IPS-18c (cell line): ENCODE results near the gene RRN3.
"Not testable (repeated sequence)": the region's sequence is repeated elsewhere in the genome, so short reads cannot be mapped to it uniquely, and the experiment has no call there.

Experiments used
- H3K4me3 ChIP-seq: 2 replicates; pipeline ENCODE4 v1.7.0; 2013; ENCODE audit warnings: low read depth, mild to moderate bottlenecking, low read length, moderate library complexity; ENCODE audit not compliant: insufficient read depth
- H3K9me3 ChIP-seq: one replicate; pipeline ENCODE4 v1.6.1; 2013; ENCODE audit warnings: mild to moderate bottlenecking, low read length, moderate library complexity; ENCODE audit not compliant: control insufficient read depth, insufficient read depth

Gene RRN3

DNA sequence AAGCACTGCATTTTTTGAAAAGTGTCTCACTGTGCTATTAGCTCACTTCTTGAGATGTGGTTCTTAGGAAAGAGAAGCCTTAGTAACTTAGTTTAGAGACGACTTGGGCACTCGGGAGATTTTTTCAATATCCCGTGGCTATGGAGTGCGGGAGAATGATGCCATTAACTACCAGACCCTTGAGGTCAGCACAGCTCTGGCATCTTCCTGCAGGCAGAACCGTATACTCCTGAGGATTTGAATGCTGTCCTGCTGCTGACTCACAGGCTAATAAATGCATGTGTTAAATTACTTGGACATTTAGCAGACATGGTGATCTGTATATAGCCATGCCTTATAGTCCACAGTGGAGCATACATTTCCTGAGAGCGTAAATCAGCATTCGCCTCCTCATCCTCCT is 72.6 kb downstream of the RRN3 start:
- not testable (repeated sequence) for H3K4me3 ChIP-seq, H3K9me3 ChIP-seq

DNA sequence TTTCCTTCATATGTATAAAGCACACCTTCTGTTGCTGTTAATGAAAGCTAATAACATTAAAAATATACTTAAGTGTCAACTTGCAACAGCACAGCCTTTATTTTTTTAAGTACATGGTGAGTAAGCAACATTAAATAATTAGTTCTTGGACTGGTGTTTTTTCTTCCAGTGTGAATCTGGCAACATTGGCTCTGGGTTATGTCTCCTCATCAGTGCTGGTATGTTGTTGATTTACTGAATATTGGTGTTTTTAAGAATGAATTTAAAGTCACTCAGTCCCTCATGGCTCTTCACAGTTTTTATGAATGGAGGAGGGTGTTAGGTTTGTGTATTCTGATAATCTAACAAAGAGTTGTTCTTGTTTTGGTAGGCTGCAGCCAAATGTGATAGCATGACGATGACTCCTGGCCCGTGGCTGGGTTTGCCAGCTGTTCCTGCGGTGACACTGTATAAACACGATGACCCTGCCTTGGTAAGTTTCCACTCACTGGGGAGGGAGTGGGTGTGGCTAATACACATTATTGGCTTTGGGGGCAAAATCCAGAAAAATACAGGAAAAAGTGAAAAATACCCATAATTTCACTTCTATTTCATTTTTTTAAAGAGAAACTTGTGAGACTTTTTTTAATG is 77.0 kb downstream of the RRN3 start:
- H3K4me3 ChIP-seq, H3K9me3 ChIP-seq: not testable (repeated sequence)

DNA sequence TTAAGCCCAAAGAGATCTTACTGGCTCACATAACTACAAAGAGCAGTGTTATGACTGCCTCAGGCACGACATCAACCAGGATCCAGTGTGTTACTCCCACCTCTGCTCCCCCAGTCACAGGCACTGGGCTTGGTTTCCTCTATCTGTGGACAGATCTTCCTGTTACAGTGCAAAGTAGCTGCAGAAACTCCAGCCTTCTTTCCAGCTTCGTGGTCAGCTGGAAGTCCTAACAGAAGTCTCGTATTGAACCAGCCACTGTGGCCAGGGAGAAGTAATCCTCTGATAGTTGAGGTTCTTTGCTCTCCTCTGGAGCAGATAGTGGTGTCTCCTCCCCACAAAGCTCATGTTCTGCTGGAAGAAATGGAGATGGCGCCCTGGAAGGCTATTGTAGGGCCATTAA is 77.7 kb downstream of the RRN3 start:
- not testable (repeated sequence) for H3K9me3 ChIP-seq, H3K4me3 ChIP-seq

DNA sequence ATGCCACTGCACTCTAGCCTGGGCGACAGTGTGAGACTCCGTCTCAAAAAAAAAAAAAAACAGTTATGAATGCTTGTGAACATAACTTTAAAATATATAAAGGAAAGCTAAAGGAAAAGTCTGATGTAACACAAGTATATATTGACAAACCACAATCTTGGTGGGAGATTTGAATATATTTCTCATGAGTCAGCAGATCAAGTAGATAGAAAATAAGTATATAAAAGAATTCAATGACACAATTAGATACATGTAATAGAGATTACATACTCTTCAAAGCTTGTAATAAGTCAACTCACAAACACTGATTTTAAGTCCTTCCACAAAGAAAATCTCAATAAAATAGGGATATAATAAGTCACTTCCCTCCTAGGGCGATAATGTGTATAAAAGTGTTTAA is 78.4 kb downstream of the RRN3 start:
- H3K9me3 ChIP-seq, H3K4me3 ChIP-seq: not testable (repeated sequence)

DNA sequence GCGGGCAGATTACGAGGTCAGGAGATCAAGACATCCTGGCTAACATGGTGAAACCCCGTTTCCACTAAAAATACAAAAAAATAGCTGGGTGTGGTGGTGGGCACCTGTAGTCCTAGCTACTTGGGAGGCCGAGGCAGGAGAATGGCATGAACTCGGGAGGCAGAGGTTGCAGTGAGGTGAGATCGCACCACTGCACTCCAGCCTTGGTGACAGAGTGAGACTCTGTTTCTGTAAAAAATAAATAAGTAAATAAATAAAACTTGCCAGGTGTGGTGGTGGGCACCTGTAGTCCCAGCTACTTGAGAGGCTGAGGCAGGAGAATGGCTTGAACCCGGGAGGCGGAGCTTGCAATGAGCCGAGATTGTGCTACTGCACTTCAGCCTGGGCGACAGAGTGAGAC is 81.1 kb downstream of the RRN3 start:
- H3K9me3 ChIP-seq, H3K4me3 ChIP-seq: not testable (repeated sequence)
